Middle frontal gyrus (tissue), 1 donor: ENCODE measurements around the gene STIP1.

Experiments used
- DNase-seq: peaks from one replicate; pipeline ENCODE4 v3.0.0-alpha.2; 2015; ENCODE audit warnings: low spot score; ENCODE audit errors: extremely low spot score

Gene STIP1

DNA sequence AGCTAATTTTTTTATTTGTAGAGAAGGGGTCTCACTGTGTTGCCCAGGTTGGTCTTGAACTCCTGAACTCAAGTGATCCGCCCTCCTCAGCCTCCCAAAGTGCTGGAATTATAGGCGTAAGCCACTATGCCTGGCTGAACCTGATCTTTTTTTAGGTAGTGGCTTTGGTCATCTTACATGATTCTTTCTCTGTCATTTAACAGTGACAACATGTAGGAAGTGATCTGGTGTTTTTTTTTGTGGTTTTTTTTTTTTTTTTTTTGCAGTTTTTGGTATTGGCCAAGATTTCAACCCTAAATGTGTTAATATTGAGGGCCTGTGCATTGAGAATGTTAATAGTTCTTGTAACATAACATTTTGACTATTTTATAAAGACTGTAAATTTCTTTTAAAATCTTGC, 12.5 kb downstream of the STIP1 start:
- no peak for DNase-seq

DNA sequence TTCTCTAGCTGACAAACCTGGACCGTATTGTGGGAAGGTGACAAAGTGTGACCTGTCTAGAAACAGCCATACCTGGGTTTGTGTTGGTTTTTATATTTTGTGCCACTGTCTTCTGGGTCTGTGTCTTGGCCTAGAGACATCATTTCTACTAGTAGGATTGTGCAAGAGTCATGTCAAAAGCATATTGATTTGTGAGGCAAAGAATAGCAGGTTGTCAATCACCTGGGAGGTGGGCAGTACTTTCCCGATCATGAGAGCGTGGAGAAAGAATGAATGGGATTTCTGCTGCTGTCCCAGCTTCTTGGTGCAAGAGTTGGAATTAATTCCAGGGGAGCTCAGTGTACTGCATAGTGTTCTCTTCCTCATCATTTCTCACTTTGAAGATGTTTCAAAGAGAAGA, 15.6 kb downstream of the STIP1 start:
- DNase-seq = no peak

DNA sequence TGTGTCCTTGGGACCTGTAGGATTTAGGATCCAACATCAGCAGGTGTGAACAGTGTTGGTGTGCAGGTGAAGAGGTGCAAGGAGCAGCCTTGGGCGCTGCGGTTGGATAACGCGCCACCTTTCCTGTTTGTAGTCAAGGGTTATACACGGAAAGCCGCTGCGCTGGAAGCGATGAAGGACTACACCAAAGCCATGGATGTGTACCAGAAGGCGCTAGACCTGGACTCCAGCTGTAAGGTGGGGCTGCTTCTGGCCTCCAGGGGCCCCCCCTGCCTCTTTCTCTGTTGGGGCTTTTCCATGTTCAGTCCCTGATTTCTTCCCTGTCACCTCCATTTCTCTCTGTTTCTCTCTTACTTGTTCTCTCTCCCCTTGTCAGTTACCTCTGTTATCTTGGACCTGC, 17.0 kb downstream of the STIP1 start:
- no peak for DNase-seq

DNA sequence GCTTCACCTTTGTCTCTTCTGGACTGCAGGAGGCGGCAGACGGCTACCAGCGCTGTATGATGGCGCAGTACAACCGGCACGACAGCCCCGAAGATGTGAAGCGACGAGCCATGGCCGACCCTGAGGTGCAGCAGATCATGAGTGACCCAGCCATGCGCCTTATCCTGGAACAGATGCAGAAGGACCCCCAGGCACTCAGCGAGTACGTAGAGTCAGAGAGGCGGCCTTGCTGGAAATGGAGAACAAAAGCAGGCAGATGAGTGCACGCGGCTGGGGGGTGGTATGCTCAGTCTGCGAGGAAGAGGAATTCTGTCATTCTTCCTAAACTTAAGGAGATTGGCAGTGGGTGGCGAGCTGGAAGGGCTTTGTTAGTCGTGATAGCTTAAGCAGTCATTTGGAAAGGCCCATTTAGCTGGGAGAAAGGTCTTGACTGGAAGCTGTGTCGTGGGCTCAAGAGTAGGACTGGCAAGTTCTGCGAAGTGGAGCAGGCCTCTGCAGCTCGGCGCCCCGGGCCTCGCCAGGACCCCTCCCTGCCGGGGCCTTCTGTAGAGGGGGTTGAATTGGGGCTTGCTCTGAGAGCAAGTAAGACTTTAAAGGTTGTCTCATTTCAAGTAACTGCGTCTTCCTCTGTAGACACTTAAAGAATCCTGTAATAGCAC, 17.6 kb downstream of the STIP1 start:
- no peak for DNase-seq

DNA sequence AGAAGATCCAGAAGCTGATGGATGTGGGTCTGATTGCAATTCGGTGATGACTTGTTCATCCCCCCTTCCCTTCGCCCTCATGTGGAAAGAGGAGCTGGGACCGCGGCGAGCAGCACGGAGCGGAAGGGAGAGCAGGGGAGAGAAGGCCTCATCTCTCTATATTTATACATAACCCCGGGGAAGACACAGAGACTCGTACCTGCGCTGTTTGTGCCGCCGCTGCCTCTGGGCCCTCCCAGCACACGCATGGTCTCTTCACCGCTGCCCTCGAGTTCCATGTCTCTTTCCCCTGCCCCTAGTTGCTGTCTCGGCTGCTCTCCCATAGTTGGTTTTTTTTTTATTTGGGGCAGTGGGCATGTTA, 18.1 kb downstream of the STIP1 start:
- DNase-seq = no peak

DNA sequence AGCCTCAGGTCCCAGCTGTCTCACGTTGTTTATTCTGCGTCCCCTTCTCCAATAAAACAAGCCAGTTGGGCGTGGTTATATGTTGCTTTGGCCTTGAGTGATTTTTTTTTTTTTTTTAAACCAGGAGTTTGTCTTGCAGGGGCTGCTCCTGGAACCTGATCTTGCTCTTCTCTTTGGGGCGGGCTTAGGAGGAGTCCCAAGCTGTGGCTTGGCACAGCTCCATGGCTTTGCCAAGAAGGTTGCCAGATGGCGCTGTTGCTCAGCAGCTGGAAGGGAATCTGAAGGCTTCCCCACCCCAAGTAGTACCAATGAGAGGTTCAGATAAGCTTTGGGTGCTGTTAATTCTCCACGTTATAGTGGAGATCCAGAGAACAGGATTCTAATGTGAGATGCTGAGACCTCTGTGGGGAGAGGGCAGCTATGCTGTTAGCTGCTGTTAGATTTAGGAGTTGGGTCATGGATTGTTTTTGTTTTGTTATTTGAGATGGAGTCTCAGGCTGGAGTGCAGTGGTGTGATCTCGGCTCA, 18.6 kb downstream of the STIP1 start:
- DNase-seq = peak; percentile 85

DNA sequence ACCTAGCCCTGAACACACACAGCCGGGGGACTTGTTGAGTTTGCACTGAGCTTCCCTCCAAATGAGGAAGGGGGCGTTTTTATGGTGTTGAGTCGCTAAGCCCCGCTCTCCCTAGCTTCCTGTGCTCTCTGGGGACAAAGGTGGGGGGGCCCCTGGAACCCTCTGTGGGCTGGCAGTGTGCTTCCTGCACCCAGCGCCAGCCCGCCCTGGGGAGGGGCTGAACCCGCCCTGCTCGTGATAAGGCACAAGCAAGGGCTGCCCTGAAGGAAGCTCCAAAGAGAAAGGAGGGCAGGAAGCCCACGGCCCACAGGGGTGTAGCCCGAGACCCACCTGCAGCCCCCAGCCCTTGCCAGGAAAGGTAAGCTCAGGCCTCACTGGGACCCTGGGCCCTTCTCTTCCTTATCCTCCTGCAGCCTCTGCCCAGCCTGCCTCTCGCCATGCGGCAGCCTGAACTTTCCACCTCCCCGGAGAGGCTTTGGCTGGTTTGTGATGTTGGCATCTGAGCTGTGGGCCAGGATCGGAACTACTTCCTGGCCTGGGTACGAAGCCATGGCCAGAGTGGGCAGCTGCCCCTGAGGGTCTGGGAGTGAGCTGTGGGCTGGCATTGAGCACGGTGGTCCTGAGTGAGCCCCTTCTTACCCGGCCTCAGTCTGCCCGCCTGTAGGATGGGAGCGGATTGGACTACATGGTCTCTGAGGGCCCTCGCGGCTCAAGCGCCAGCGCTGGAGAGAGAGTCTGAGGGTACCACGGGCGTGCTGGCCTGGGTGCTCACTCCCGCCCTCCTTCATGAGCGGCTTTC, 20.7 kb downstream of the STIP1 start, which contains the start of gene FERMT3:
Gene FERMT3 (plus strand): TSS at position 265 of the 799 bp plus-strand sequence. CDS start 644 bp downstream, outside the sequence.
- DNase-seq = no peak

DNA sequence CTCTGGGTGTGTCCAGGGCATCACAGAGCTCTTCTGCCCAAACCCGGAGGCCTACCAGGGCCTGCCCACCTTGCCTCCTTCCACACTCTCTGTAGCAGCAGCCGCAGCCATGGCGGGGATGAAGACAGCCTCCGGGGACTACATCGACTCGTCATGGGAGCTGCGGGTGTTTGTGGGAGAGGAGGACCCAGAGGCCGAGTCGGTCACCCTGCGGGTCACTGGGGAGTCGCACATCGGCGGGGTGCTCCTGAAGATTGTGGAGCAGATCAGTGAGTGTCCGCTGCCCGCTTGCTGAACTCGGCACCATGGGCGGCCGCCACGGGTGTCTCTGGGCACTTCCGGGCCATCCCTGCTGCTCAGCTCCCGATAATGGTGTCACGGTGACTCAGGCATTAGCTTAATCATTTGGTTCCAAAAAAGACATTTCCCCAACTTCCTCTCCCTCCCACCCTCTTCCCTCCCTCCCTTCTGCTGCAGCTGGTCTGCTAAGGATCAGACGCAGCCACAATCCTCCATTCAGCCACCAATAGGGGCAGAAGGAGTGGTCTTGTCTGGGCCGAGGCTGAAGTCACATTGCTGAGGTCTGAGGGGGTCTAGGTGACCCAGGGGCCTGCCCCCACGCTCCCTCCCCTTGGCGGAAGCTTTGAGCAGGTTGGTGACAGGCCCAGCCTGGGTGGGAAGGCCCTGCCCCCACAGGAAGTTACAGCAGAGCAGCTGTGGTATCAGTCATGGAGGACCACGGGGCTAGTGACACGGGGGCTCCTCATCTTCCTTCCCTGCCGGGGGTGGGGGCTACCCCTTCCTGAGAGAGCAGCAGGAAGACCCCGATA, 21.5 kb downstream of the STIP1 start:
- DNase-seq = no peak

DNA sequence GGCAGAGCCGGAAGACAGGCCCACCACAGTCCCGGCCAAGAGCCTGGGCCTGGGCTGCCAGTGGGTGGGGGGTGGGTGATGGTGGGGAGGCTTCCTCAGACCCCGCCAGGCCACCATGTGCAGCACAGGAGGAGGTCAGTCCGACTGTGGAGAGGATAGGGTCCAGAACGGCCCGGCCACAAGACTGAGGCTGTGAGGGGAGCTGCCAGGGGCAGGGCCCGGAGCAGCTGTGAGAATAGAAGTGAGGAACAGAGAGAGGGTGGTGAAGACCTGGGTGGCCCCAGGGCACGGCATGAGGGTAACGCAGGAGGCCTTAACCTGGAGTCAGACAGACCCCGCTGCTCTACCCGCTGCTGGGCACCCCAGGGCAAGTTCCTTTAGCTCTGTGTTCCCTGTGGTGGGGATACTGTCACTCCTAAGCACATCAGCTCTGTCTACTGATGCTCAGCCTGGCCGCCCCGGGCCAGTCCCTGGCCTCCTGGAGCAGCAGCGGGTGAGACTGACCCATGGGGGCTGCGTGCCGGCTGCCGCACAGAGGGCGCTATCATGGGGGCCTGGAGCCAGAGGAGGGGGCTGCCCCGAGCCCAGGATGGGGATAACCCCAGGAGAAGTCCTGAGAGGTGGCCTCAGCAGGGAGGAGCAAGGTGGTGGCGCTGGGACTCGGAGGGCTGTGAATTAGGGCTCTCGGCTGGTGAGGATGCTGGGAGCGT, 22.3 kb downstream of the STIP1 start:
- DNase-seq = no peak

DNA sequence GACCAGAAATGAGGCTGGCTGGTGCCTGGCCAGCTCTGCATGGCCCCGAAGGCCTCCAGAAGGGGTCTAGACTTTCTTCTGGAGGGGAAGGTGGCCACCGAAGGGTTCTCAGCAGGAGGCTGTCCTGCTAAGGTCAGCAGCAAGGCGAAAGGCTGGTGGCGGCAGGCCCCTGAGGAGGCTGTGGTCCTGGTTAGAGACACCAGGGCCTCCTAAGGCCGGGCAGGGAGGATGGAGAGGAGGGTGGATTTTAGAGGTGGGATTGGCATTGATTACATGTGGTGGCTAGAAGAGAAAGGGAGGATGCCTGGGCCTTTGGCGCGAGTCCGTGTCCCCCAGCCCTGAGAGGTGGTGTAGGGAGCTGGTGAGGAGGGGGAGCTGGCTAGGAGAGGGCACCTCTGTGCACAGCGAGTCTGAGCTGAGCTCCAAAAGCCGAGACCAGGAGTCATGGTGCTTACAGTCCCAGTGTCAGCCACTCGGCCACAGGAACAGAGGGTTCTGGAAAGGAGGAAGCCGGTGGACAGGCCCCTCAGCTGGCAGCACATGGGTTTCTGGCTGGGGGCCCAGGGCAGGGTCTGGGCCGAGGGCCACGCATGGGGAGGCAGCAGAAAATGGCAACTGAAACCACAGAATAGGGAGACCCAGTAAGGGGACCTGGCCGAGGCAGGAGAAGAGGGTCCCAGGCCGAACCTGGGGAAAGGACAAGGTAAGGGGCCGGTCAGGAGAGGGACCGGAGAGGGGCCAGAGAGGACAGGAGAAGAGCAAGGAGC, 23.0 kb downstream of the STIP1 start:
- no peak for DNase-seq

DNA sequence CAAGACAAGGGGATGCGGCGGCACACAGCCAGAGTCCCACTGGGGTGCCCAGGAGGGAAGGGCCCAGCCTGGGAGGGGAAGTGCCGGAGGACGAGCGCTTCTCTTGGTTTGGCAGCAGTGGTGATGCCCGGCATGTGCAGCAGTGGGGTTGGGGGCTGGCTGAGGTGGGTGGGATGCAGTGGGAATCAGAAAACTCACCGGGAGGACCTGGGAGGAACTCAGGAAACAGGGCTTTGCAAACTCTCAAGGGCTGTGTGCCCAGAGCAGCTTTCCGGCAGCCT, 23.5 kb downstream of the STIP1 start:
- no peak for DNase-seq

DNA sequence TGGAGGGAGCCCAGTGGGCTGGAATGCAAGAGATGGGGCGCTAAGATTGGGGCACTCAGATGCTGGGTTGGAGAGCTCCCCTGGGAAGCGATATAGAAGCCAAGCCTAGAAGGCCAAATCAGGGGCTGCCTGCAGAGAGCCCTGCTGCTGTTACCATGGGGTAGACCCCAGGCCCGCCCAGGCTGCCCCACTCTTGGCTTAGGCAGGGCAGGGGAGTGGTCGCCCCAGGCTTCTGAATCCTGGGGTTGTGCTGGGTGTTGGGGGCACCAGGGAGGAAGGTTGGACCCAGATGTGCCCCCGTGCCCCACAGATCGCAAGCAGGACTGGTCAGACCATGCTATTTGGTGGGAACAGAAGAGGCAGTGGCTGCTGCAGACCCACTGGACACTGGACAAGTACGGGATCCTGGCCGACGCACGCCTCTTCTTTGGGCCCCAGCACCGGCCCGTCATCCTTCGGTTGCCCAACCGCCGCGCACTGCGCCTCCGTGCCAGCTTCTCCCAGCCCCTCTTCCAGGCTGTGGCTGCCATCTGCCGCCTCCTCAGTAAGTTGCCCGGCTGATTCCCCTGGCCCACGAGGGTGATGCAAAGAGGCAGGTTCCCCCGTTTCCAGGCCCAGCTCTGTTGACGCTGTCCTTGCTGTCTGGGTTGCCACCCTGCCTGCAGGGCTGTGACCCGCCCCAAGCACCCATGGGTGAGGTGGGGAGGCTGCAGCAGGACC, 24.5 kb downstream of the STIP1 start:
- no peak for DNase-seq

DNA sequence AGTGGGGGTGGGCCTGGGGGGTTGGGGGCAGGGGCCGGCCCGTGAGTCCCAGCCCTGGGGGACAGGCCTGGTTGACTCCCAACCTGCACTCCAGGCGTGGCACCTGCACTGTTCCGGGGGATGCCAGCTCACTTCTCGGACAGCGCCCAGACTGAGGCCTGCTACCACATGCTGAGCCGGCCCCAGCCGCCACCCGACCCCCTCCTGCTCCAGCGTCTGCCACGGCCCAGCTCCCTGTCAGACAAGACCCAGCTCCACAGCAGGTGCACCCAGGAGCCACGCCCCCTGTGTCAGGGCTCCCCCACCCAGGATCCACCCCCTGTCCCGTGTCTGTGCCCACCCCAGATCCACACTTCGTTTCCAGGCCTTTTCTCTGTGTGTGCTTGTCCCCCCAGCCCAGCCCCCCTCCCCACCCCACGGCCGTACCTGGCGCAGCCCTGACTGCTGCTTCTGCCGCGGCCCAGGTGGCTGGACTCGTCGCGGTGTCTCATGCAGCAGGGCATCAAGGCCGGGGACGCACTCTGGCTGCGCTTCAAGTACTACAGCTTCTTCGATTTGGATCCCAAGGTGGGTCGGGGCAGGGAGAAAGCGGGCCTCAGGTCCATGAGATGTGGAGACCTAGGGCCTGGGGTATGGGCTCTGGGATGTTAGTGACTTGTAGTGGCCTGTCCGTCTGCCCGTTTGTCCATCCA, 25.4 kb downstream of the STIP1 start:
- DNase-seq = no peak

DNA sequence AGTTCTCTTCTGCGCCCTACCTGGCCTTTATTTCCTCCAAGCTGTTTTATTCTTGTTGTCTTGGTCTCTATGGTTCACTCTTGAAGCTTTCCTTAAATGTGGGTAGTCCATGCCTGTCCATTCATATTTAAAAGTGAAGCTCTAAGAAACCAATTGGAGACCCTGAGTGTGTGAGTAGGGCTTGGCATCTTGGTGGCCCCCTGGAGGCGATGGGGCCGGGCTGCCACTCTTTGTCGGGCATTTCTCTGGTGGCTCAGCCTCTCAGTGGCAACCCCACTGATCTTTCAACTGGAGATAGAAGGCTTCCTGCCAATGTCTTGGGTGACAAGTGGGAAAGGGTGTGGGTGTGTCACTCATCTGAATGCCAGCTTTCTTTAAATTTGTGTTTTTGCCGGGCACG, 30.9 kb downstream of the STIP1 start:
- no peak for DNase-seq

DNA sequence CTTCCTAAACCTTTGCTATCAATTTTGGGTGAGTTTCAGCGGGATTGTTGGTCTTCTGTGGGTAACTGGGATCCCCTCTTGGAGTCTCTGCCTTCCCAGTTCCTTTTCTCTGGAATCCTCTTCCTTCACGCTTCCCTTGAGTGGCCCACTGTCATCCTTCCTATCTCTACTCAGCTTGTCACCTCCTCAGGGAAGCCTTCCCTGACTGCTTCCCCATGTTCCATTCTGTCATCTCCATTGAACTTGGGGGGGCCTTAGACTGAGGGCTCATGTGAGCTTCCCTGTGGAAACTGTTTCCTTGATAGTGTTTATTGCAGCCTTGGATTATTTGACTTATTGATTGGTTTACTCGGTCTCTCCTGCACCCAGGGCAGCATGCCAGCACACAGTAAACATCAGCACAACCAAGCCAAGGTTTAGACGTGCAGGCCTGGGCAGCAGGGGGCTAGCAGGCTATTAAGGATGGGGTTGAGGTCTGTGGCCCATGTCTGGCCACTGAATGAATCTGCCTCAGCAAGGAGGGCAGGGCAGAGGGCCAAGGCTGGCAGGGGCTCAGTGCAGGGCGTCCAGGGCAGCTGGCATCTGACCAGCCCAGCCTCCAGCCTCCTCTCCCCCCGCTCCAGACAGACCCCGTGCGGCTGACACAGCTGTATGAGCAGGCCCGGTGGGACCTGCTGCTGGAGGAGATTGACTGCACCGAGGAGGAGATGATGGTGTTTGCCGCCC, 32.8 kb downstream of the STIP1 start:
- DNase-seq = no peak

DNA sequence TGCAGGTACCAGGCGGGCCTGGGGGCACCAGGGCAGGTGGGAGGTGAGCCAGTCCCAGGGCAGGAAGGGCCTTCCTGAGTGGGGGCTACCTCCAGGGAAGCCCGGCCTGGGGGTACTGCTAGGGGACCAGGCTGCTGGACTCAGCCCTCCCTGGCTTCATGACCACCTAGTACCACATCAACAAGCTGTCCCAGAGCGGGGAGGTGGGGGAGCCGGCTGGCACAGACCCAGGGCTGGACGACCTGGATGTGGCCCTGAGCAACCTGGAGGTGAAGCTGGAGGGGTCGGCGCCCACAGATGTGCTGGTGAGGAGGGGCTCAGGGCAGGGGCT, 33.3 kb downstream of the STIP1 start:
- no peak for DNase-seq

DNA sequence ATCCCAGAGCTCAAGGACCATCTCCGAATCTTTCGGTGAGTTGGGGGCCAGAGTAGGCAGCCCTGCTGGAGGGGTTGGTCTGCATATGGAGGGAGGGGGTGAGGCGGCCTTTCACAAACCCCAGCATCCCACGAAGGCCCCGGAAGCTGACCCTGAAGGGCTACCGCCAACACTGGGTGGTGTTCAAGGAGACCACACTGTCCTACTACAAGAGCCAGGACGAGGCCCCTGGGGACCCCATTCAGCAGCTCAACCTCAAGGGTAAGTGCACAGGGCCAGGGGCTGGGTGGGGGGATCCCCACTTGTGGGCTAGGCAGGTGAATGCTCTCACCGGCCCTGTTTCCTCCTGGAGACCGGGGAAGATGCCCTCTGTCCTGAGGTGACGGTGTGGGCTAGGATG, 33.8 kb downstream of the STIP1 start:
- no peak for DNase-seq

DNA sequence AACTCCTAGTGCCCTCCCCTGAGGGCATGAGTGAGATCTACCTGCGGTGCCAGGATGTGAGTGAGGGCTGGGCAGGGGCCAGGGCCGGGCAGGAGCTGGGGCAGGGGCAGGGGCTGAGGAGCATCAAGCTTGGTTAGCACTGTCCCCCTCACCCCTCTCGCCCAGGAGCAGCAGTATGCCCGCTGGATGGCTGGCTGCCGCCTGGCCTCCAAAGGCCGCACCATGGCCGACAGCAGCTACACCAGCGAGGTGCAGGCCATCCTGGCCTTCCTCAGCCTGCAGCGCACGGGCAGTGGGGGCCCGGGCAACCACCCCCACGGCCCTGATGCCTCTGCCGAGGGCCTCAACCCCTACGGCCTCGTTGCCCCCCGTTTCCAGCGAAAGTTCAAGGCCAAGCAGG, 34.3 kb downstream of the STIP1 start:
- DNase-seq = no peak

DNA sequence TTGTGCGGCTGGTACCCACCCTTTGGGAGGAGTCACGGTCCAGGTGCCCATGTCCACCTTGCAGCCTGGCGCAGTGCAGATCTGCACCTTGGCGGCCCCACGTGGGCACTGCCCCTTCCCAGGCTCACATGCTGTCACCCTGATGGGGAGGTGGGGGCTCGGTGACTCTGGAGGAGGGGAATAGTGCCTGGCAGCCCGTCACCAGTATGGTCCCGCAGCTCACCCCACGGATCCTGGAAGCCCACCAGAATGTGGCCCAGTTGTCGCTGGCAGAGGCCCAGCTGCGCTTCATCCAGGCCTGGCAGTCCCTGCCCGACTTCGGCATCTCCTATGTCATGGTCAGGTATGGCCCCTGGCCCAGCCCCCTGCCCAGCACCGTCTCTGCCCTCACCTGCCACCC, 34.8 kb downstream of the STIP1 start:
- no peak for DNase-seq
